Caki2 (cell line): ENCODE measurements around the gene ADAM8. TPM values are rescaled to one million over a fixed set of nuclear protein-coding genes. Genes with fewer than 3 reads are reported as not detected.
A peak's percentile ranks its signal among the peaks of the same experiment; 100 is the strongest.
"Not testable (repeated sequence)": the region's sequence is repeated elsewhere in the genome, so short reads cannot be mapped to it uniquely, and the experiment has no call there.

Source experiments
- DNase-seq: peaks from one replicate; pipeline ENCODE4 v3.0.0-alpha.2; 2015; ENCODE audit warnings: low read depth
- in situ Hi-C: cut with HindIII; loops from 2 replicates; pipeline ENCODE4 v1.10.0; 2016; ENCODE audit warnings: low sequenced_read_pairs, low pct_unique_long_range_greater_than_20kb, mixed read lengths
- total RNA-seq: library from RNA; depleted of rRNA; stranded (reverse); fragments of >200 nt; shearing (Covaris generic); gene quantifications from 2 replicates; pipeline ENCODE4 v1.2.3, GENCODE V29; 2014; ENCODE audit warnings: low replicate concordance

The ADAM8 gene
- total RNA-seq, 1 experiment from 2014 or later: 2.9 TPM

- DNase-seq: no peak
- in situ Hi-C loops: no loop called here
These were observed 3.0 kb downstream of the ADAM8 start for GRCh38 chr10:133273534-133274143.

GRCh38 chr10:133272964-133273420 is 3.7 kb downstream of the ADAM8 start:
- no peak for DNase-seq
- in situ Hi-C loops: no loop called here

GRCh38 chr10:133272301-133272963 is 4.2 kb downstream of the ADAM8 start:
- no peak for DNase-seq
- in situ Hi-C loops: no loop called here

DNA sequence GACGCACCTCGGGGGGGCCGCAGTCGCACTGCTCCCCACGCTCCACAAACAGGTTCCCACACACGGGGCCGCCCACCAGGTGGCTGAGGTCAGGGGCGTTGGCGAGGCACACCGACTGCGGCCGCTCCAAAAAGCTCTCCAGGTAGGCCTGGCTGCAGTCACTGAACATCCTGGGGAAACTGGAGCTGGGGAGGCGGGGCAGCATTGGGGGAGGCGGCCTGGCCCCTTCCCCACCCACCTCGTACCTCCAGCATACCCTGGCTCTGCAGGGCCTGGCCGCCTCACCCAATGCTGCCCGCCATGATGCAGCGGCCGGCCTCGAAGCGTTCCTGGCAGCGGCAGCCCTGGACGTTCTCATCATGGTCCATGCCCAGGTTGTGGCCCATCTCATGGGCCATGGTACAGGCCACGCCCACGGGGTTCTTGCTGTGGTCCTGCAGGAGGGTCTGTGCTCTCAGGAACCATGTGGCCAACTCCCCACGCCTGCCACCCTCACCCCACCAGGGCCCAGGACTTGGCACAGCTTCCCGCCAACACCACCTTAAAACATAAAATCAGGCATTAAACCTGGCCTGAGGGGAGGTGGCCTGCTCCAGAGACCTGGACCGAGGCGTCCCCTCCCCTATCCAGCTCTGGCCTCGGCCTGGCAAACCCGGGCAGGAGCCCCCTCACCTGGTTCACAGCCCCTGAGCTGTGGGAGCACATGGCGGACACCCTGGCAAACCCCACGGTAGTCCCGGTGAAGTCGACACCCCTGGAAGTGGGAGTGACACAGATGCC is 5.0 kb downstream of the ADAM8 start:
- in situ Hi-C loops: no loop called here
- no peak for DNase-seq

DNA sequence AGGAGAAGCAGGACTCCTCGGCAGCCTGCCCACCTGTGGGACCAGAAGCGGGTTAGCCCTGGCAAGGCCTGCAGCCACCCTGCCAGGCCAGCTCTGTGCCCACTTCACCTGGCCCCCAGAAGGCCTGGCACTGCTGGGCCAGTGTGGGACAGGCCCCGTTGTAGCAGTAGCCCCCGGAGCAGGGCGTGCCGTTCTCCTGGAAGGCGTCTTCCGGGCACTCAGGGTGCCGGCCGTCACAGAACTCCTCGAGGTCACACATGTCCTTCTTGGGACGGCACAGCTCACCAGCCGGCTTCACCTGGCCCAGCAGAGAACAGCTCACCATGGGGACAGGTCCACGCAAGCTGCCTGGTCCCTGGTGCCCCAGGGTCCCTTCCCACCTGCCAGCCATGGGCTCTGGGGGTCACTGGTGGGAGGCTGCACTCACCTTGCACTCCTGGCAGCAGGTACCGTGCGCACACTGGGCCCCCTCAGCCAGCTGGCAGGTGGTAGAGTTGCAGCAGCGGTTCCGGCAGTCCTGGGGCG is 5.8 kb downstream of the ADAM8 start:
- in situ Hi-C loops: no loop called here
- no peak for DNase-seq

GRCh38 chr10:133270204-133270603 is 6.5 kb downstream of the ADAM8 start:
- in situ Hi-C loops: no loop called here
- DNase-seq: no peak

DNA sequence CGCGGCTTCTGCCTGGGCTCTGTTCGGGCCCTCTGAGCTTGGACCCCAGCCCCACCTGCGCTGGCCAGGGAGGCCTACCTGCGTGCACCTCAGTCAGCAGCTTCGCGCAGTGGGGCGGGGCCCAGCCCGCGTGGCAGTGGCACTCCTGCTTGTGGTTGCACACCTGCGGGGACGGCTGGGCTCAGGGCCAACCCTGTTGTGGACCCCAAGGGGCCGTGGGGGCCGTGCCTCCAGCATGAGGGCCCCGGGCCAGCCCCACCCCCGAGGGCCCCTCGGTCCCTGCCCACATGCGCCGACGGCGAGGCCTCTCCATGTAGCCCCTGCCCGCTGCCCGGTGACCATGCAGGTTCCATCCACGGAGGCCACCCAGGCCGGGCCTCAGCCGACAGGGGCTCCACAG is 7.3 kb downstream of the ADAM8 start:
- in situ Hi-C loops: no loop called here
- DNase-seq: no peak

GRCh38 chr10:133268532-133268931 is 8.1 kb downstream of the ADAM8 start:
- no peak for DNase-seq
- in situ Hi-C loops: no loop called here

DNA sequence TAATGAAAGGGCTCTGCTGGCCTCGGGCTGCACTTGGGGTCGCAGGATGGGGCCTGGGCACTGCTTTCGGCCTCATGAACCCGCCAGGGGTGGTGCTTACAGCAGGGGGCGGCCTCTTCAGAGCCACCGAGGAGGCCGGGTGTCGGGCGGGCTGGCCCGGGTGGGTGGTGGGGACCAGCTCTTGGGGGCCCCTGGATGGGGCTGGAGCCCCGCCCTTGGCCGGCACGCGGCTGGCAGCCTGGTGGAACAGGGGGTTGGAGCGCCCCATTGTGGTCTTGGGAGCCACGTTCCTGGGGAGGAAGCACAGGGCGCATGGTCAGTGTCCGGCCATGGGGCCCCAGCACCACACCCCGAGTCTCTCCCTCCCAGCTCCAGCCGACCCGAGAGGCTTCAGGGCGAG is 8.8 kb downstream of the ADAM8 start:
- in situ Hi-C loops: no loop called here
- DNase-seq: no peak

DNA sequence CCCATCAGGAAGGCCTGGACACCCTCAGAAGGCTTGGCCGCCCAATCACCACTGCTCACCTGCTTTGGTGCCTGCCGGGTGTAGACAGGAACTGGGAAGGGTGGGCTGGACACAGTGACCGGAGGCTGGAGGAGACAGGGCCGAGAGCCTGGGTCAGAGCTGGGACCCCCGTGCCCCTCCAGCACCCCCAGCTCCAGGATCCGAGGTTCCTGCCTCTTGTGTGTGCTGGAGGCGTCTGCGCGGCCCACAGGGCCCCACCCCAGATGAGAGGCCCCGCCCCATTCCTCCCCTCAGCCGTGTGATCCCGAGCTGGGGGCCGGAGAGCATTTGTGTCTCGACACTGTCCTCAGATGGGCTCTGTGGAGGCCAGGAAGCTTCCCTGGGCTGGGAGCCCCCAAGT is 9.4 kb downstream of the ADAM8 start:
- DNase-seq: no peak
- in situ Hi-C loops: no loop called here

DNA sequence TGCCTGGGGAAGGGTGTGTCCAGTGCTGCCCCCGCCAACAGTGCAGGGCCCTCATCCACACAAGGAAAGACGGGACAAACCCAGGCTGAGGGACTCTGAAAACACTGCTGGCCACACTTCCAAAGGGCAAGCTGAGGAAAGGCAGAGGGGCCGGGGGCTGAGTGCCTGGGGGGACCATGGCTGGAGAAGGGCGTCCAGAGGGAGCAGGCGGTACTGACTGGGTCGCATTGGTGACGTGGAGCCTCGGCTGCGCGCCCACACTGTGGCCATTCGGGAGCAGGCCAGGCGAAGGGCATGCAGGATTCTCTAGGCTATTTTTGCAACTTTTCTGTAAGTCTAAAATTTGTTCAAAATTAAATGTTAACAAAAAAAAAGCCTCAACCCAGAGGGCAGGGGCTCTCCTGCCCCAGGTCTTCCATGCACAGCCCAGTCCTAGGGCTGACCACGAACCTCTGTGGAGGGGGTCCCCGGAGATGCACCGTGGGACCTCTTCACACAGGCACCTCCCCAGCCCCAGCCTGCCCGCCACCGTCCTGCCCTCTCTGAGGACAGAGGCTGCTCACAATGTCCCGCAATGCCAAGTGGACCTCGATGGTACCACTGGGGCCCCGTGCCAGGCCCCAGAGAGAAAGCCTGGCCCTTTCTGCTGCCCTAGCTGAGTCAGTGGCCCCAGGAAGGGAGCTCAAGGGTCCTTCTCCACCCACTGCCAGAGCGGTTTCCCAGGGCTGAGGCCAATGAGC is 10.4 kb downstream of the ADAM8 start:
- no peak for DNase-seq
- in situ Hi-C loops: no loop called here

GRCh38 chr10:133265052-133265451 is 11.6 kb downstream of the ADAM8 start:
- DNase-seq, in situ Hi-C loops: not testable (repeated sequence)

- in situ Hi-C loops: no loop called here
- no peak for DNase-seq
These were observed 12.2 kb downstream of the ADAM8 start for GRCh38 chr10:133264461-133264860.

DNA sequence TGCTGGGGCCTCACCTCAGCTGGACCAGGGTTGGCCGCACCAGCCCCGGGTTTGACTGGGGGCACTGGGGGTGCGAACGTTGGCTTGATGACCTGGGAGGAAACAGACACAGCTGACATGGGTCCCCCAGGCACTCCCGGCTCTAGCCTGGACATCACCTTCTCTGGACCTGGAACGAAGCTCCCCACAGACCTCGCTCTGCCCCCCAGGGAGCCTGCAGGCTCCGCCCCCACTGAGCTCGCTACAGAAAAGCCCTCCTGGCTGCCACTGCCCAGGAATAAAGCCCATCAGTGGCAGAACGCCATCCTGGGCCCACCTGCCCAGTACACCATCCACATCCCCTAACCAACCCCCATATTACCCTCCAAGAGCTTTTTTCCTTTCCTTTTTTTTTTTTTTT is 13.0 kb downstream of the ADAM8 start:
- in situ Hi-C loops: no loop called here
- no peak for DNase-seq

GRCh38 chr10:133262696-133263095 is 14.0 kb downstream of the ADAM8 start:
- no peak for DNase-seq
- in situ Hi-C loops: no loop called here

DNA sequence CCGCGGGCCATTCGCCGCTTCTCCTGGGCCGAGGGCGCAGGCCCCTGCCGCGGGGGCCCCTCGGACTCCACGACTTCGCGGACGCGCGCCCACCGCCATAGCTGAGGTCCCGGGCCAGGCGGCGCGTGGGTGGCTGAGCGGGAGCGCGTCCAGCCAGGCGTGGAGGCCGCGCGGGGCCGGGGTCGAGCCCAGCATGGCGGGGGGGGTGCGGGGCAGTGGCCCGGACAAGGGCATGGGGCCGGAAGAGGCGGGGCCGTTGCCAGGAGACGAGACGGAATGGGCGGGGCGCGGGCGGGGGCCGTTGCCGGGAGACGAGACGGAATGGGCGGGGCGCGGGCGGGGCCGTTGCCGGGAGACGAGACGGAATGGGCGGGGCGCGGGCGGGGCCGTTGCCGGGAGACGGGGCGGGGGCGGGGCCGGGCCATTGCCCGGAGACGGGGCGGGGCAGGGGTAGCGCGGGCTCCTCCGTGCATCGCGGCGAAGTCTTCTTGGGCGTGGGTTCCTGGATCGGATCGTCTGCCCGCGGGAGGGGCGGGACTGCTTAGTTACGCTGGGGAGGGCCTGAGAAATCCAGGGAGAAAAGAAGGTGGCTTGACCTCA is 14.8 kb downstream of the ADAM8 start:
- in situ Hi-C loops: no loop called here

DNA sequence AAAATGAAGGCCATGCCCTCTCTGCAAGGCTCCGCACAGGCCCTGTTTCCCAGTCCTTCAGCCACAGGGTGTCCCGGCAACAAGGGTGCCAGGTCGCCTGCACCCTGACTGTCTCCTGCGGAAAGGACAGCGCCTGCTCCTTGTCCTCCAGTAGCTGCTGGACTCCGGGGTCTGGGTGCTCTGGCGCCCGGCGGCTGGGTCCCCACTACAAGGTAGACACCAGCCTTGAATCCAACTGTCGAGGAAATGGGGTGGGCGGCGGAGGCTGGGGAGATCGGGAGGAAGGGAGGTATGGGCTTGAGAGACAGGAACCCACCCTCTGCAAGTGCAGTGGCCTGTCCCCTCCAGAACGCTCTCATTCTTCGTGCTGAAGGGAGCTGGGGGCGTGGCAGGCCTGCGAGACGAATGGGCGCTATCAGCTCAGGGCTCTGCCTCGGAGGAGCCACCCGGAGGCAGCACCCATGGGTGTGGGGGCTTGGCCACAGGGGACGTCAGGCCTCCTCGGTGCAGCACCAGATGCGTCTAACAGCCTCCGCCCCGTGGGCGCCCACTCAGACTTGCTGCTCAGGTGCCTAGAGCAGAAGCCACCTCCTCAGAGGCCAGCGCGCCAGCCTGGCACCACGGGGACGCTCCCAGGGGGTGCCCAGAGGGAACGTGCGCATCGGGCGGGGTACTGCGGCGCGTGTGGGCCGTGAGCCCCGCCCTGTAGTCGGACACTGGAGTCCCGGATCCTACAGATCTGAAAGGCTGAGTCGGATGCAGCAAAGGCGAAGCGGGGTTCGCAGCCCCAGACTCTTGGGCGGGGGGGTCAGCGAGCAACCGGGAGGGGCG is 15.6 kb downstream of the ADAM8 start:
- in situ Hi-C loops: no loop called here
- DNase-seq: peak; percentile 64

More for the DNA sequence above, 14.8 kb downstream of the ADAM8 start:
- peak; percentile 21 for DNase-seq
